Measurements from ENCODE around the gene OR2V2. TPM values are rescaled to one million over a fixed set of nuclear protein-coding genes. Genes with fewer than 3 reads are reported as not detected.

The OR2V2 gene
- total RNA-seq, 1 donor from 2014 or later: not detected

DNA sequence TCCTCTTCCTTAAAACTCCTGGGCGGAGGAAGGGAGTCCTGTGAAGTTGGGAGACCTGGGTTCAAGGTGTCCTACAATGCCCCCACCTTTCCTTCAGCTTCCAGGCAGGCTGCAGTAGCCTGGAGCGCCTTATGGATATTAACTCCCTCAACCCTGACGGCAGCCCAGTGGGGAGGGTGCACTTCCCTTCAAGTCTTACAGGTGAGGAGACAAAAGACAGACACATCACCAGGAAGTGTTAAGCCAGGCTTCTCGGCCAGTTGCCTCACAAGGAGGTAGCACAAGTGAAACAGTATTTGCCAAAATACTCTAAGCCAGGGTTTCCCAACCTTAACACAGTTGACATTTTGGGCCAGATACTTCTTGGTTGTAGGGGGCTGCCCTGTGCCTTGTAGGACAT, 53.4 kb downstream of the OR2V2 start:
- H3K4me1 Mint-ChIP-seq (ENCODE audit: unreplicated experiment): peaks cover 13% of the 10 kb centered on the region
- no peak for DNase-seq (ENCODE audit: low spot score)
- H3K27me3 Mint-ChIP-seq (ENCODE audit: unreplicated experiment): peaks cover 25% of the 10 kb centered on the region
- H3K36me3 Mint-ChIP-seq (ENCODE audit: low read depth, unreplicated experiment): peaks cover 5% of the 10 kb centered on the region
- no peaks in the 10 kb centered on the region for H3K9me3 Mint-ChIP-seq (ENCODE audit: unreplicated experiment)
- no peak overlapping the region for H3K27ac Mint-ChIP-seq (ENCODE audit: unreplicated experiment)
- TF ChIP-seq, protein P1, sequence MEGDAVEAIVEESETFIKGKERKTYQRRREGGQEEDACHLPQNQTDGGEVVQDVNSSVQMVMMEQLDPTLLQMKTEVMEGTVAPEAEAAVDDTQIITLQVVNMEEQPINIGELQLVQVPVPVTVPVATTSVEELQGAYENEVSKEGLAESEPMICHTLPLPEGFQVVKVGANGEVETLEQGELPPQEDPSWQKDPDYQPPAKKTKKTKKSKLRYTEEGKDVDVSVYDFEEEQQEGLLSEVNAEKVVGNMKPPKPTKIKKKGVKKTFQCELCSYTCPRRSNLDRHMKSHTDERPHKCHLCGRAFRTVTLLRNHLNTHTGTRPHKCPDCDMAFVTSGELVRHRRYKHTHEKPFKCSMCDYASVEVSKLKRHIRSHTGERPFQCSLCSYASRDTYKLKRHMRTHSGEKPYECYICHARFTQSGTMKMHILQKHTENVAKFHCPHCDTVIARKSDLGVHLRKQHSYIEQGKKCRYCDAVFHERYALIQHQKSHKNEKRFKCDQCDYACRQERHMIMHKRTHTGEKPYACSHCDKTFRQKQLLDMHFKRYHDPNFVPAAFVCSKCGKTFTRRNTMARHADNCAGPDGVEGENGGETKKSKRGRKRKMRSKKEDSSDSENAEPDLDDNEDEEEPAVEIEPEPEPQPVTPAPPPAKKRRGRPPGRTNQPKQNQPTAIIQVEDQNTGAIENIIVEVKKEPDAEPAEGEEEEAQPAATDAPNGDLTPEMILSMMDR (IDR thresholded peaks at IDR 0.05; ENCODE audit: unreplicated experiment): no peak
- no peak overlapping the region for H3K4me3 Mint-ChIP-seq (ENCODE audit: unreplicated experiment)

DNA sequence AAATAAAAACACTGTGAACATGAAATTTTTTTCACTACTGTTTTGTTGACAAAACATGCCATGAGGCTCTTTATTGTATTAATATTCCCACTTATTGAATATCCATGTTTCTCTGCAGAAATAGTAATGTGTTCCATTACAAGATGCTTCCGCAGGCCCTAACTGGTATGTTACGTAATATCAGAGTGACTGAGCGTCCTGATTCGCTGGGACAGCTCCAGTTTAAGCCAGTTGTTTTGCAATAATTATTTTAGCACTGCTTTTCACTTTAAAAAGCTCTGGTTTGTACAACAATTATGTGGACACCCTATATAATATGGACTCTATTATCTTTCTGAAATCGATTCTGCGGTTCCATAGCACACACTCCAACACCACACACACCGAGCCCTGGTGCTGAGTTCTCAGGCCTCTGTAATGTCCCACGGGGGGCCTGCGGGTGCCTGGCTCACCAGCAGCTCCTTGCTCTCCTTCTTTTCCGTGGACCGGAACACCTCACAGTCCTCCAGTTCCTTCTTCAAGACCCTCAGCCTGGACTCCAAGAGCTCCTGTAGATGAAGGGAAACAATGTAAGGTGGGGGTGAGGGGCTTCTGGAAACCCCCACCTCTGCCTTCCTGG, 55.8 kb downstream of the OR2V2 start:
- TF ChIP-seq, protein P1 (IDR thresholded peaks at IDR 0.05; ENCODE audit: unreplicated experiment): no peak
- no peaks in the 10 kb centered on the region for H3K9me3 Mint-ChIP-seq (ENCODE audit: unreplicated experiment)
- peaks cover 44% of the 10 kb centered on the region for H3K27me3 Mint-ChIP-seq (ENCODE audit: unreplicated experiment)
- no peak overlapping the region for H3K4me3 Mint-ChIP-seq (ENCODE audit: unreplicated experiment)
- no peak overlapping the region for H3K27ac Mint-ChIP-seq (ENCODE audit: unreplicated experiment)
- peaks cover 21% of the 10 kb centered on the region for H3K36me3 Mint-ChIP-seq (ENCODE audit: low read depth, unreplicated experiment)
- H3K4me1 Mint-ChIP-seq (ENCODE audit: unreplicated experiment): peaks cover 27% of the 10 kb centered on the region
- no peak for DNase-seq (ENCODE audit: low spot score)

DNA sequence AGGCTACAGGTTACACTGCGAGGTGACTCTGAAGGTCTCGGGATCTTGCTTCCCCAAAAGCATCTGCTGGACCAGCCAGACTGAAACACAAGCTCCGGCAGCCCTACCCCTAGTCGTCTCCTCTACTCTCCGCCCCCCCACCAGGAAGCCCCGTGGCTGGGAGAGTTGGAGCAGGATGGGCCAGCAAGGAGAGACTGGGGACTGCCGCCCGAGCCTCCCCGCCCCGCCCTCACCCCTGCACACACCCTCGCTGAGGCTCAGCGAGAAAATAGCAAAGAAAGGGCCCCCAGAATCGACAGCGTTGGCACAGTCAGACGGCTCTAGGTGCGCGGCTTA, 56.4 kb downstream of the OR2V2 start:
- Mint-ChIP-seq H3K27me3 (ENCODE audit: unreplicated experiment) (peaks cover 42% of the 10 kb centered on the region), H3K4me3 (ENCODE audit: unreplicated experiment) (no peak overlapping the region), H3K9me3 (ENCODE audit: unreplicated experiment) (no peaks in the 10 kb centered on the region), H3K36me3 (ENCODE audit: low read depth, unreplicated experiment) (peaks cover 21% of the 10 kb centered on the region), H3K27ac (ENCODE audit: unreplicated experiment) (no peak overlapping the region), H3K4me1 (ENCODE audit: unreplicated experiment) (peaks cover 24% of the 10 kb centered on the region)
- TF ChIP-seq, protein P1 (IDR thresholded peaks at IDR 0.05; ENCODE audit: unreplicated experiment): no peak
- no peak for DNase-seq (ENCODE audit: low spot score)

DNA sequence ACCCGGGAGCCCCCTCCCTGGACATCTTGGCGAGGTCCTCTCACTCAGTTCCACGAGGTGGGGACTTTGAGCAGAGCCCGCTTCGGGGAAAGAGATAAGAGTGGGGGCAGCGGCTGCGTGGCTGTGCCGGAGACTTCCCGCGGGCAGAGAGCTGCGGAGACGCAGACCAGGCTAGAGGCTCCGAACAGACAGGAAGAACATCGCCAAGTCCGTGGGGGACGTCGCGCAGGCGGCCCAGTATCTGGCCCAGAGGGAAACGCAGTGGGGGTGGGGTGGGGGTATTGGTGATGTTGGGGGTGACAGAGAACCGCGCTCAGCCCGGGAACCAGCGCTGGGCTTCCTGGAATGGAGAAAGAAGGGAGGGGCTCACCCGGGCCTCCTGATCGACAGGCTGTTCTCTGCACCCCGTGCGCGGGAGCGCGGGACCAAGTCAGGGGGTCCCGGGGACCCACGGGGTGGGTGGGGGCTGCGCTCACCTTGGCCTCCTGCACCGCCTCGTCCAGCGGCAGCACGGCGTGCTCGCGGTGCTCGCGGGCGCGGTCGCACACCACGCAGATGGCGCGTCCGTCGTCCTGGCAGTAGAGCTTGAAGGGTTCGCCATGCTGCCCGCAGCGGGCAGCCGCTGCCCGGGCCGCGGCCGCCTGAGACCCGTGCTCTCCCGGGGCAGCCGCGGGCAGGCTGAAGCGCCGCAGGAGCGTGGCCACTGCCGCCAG, 56.9 kb downstream of the OR2V2 start:
- no peak overlapping the region for H3K27ac Mint-ChIP-seq (ENCODE audit: unreplicated experiment)
- H3K4me3 Mint-ChIP-seq (ENCODE audit: unreplicated experiment): no peak overlapping the region
- H3K27me3 Mint-ChIP-seq (ENCODE audit: unreplicated experiment): peaks cover 39% of the 10 kb centered on the region
- DNase-seq (ENCODE audit: low spot score): no peak
- TF ChIP-seq, protein P1 (IDR thresholded peaks at IDR 0.05; ENCODE audit: unreplicated experiment): no peak
- peaks cover 21% of the 10 kb centered on the region for H3K4me1 Mint-ChIP-seq (ENCODE audit: unreplicated experiment)
- H3K9me3 Mint-ChIP-seq (ENCODE audit: unreplicated experiment): no peaks in the 10 kb centered on the region
- peaks cover 21% of the 10 kb centered on the region for H3K36me3 Mint-ChIP-seq (ENCODE audit: low read depth, unreplicated experiment)

All from endothelial cell (in vitro differentiated cells).